H1 (cell line): ENCODE measurements around the gene SCAI. TPM values are rescaled to one million over a fixed set of nuclear protein-coding genes. Genes with fewer than 3 reads are reported as not detected.

Experiments
- BACH1 ChIP-seq: IDR thresholded peaks from 2 replicates; pipeline ENCODE4 v1.6.1; 2012; ENCODE audit warnings: low read length, improper control_type of control experiment
- FOSL1 ChIP-seq: IDR thresholded peaks from 2 replicates; pipeline ENCODE4 v1.6.1; 2011; ENCODE audit warnings: mild to moderate bottlenecking, low read depth, low read length, moderate library complexity; ENCODE audit not compliant: insufficient read depth
- SP1 ChIP-seq: IDR thresholded peaks from 2 replicates; pipeline ENCODE4 v1.6.1; 2011; ENCODE audit warnings: low read depth, low read length
- polyA plus RNA-seq, 7 experiments: library from polyadenylated mRNA; depleted of rRNA in 3 of 7; stranded (reverse) in 5 of 7; unstranded in 2 of 7; fragments of >200 nt in 5 of 7; fragments of 200-250 nt in 2 of 7; gene quantifications; 1 replicate in 5 of 7; 2 replicates in 1 of 7; 4 replicates in 1 of 7; pipeline versions ENCODE4 v1.2.1 to v1.2.3, GENCODE V29; 2011 to 2013; ENCODE audit warnings: missing spikeins in 2 of 7, mixed read lengths in 2 of 7
- total RNA-seq: library from RNA; stranded (reverse); fragmentation: NEBNext Ultra II Directional; extraction: Animal tissue kit (Norgen Biotek cat#: 25700); gene quantifications from 2 replicates; pipeline ENCODE4 v1.2.1, GENCODE V29; 2021

SCAI gene
- total and polyA plus RNA-seq, 2 of the 8 experiments (the other 6 are each of a cell fraction or from before 2014, with no cell fraction given) = 6.4 to 19.8 TPM

- TF ChIP-seq SP1 (no peak), BACH1 (no peak), FOSL1 (no peak)
These were observed 228.4 kb downstream of the SCAI start (continued) for GRCh38 chr9:124914753-124915405.
